ENCODE measurements around the gene LEKR1.

The LEKR1 gene

GRCh38 chr3:156974931-156975330 lies 148.8 kb downstream of the LEKR1 start:
- no peak for DNase-seq (ENCODE audit: extremely low read depth, low read depth)
- no peak overlapping the region for H3K4me3 ChIP-seq (replicated peaks; ENCODE audit: low read depth, low read length)
- TF ChIP-seq CTCF (IDR thresholded peaks at IDR 0.05; ENCODE audit: low read depth, low read length, missing control alignments): no peak

GRCh38 chr3:156975721-156976120 lies 149.6 kb downstream of the LEKR1 start:
- no peak for TF ChIP-seq CTCF (IDR thresholded peaks at IDR 0.05; ENCODE audit: low read depth, low read length, missing control alignments)
- DNase-seq (ENCODE audit: extremely low read depth, low read depth): no peak
- no peak overlapping the region for H3K4me3 ChIP-seq (replicated peaks; ENCODE audit: low read depth, low read length)

GRCh38 chr3:156976933-156977332 lies 150.8 kb downstream of the LEKR1 start:
- no peak for TF ChIP-seq CTCF (IDR thresholded peaks at IDR 0.05; ENCODE audit: low read depth, low read length, missing control alignments)
- no peak overlapping the region for H3K4me3 ChIP-seq (replicated peaks; ENCODE audit: low read depth, low read length)
- DNase-seq (ENCODE audit: extremely low read depth, low read depth): no peak

GRCh38 chr3:156978481-156978961 lies 152.4 kb downstream of the LEKR1 start:
- TF ChIP-seq CTCF (IDR thresholded peaks at IDR 0.05; ENCODE audit: low read depth, low read length, missing control alignments): no peak
- DNase-seq (ENCODE audit: extremely low read depth, low read depth): no peak
- no peak overlapping the region for H3K4me3 ChIP-seq (replicated peaks; ENCODE audit: low read depth, low read length)

GRCh38 chr3:156981005-156981404 lies 154.9 kb downstream of the LEKR1 start:
- H3K4me3 ChIP-seq (replicated peaks; ENCODE audit: low read depth, low read length): no peak overlapping the region
- no peak for DNase-seq (ENCODE audit: extremely low read depth, low read depth)
- no peak for TF ChIP-seq CTCF (IDR thresholded peaks at IDR 0.05; ENCODE audit: low read depth, low read length, missing control alignments)

GRCh38 chr3:156983559-156983958 lies 157.4 kb downstream of the LEKR1 start:
- TF ChIP-seq CTCF (IDR thresholded peaks at IDR 0.05; ENCODE audit: low read depth, low read length, missing control alignments): no peak
- DNase-seq (ENCODE audit: extremely low read depth, low read depth): no peak
- no peak overlapping the region for H3K4me3 ChIP-seq (replicated peaks; ENCODE audit: low read depth, low read length)

- H3K4me3 ChIP-seq (replicated peaks; ENCODE audit: low read depth, low read length): no peak overlapping the region
- TF ChIP-seq CTCF (IDR thresholded peaks at IDR 0.05; ENCODE audit: low read depth, low read length, missing control alignments): no peak
- no peak for DNase-seq (ENCODE audit: extremely low read depth, low read depth)
Observed at GRCh38 chr3:156985711-156986110, 159.6 kb downstream of the LEKR1 start.

Measured in HFF-Myc (cell line).